Measurements from ENCODE around the gene TIMM22. TPM values are rescaled to one million over a fixed set of nuclear protein-coding genes. Genes with fewer than 3 reads are reported as not detected.
"Not testable (repeated sequence)": the region's sequence is repeated elsewhere in the genome, so short reads cannot be mapped to it uniquely, and the experiment has no call there.

TIMM22 gene
- total and polyA plus RNA-seq, 2 donors (not counting 1 experiment from before 2014, with no cell fraction given), result 4.1 to 9.5 TPM

GRCh38 chr17:973053-973452 is 23.9 kb upstream of the TIMM22 start:
- H2AFZ ChIP-seq (ENCODE audit: insufficient read depth, low read depth, low read length, poor library complexity, severe bottlenecking), result no peak overlapping the region
- no peak for DNase-seq
- Mint-ChIP-seq H3K4me3 (no peak overlapping the region), H3K9me3 (ENCODE audit: insufficient read depth) (no peaks in the 10 kb centered on the region), H3K27ac (no peak overlapping the region), H3K4me1 (peaks cover 5% of the 10 kb centered on the region), H3K27me3 (peaks cover 47% of the 10 kb centered on the region)
- intact Hi-C loops (cut with micrococcal nuclease), result no loop called here
- ChIA-PET CTCF (interaction anchor here (0.6 to 1.3 kb wide), 2 partner anchors 8 to 24 kb away, joined by 3 to 4 read pairs; partner anchors contain the start of gene TIMM22), POLR2A (no interaction called here)
- H3K4me2 ChIP-seq (replicated peaks; ENCODE audit: low read depth, low read length, poor library complexity, severe bottlenecking), result no peak overlapping the region
- H3K9ac ChIP-seq (ENCODE audit: low read length), result no peak overlapping the region
- H3K4me3 ChIP-seq (ENCODE audit: control extremely low read depth in 1 of 5, extremely low read depth in 1 of 5, insufficient read depth in 1 of 5, low read depth in 2 of 5, low read length in 4 of 5), result no peak overlapping the region
- H3K9me3 ChIP-seq (ENCODE audit: control extremely low read depth in 1 of 3, control insufficient read depth in 2 of 3, insufficient read depth in 1 of 3, low read length in 2 of 3), result no peaks in the 10 kb centered on the region
- no peaks in the 10 kb centered on the region for H4K20me1 ChIP-seq (ENCODE audit: control insufficient read depth, insufficient read depth, low read length, poor library complexity, severe bottlenecking)
- WGBS (ENCODE audit: insufficient coverage), result 91% methylated on average over 12 of the region's 12 CpGs
- ATAC-seq (ENCODE audit: low read depth), result no peak
- H3K27me3 ChIP-seq (replicated peaks in 1 of 4; ENCODE audit: control extremely low read depth in 1 of 4, control insufficient read depth in 3 of 4, insufficient read depth in 4 of 4, low read length in 3 of 4), result peaks cover 0 to 25% (median 20%) of the 10 kb centered on the region in 4 experiments
- no peak for TF ChIP-seq EZH2 (IDR thresholded peaks at IDR 0.05; ENCODE audit: borderline replicate concordance, insufficient read depth, low read depth, low read length, poor library complexity, severe bottlenecking)
- TF ChIP-seq, protein P1, sequence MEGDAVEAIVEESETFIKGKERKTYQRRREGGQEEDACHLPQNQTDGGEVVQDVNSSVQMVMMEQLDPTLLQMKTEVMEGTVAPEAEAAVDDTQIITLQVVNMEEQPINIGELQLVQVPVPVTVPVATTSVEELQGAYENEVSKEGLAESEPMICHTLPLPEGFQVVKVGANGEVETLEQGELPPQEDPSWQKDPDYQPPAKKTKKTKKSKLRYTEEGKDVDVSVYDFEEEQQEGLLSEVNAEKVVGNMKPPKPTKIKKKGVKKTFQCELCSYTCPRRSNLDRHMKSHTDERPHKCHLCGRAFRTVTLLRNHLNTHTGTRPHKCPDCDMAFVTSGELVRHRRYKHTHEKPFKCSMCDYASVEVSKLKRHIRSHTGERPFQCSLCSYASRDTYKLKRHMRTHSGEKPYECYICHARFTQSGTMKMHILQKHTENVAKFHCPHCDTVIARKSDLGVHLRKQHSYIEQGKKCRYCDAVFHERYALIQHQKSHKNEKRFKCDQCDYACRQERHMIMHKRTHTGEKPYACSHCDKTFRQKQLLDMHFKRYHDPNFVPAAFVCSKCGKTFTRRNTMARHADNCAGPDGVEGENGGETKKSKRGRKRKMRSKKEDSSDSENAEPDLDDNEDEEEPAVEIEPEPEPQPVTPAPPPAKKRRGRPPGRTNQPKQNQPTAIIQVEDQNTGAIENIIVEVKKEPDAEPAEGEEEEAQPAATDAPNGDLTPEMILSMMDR (IDR thresholded peaks at IDR 0.05), result no peak
- peaks cover under 1 to 3% of the 10 kb centered on the region in 2 donors for H3K4me1 ChIP-seq (ENCODE audit: control insufficient read depth in 2 of 2, insufficient read depth in 2 of 2, low read length in 2 of 2)
- no peaks in the 10 kb centered on the region for H3K79me2 ChIP-seq (ENCODE audit: control insufficient read depth, insufficient read depth, low read length)
- no peaks in the 10 kb centered on the region for H3K36me3 ChIP-seq (replicated peaks in 1 of 2; ENCODE audit: control extremely low read depth in 1 of 2, control insufficient read depth in 1 of 2, extremely low read depth in 1 of 2, insufficient read depth in 2 of 2, low read length in 1 of 2)
- H3K27ac ChIP-seq (ENCODE audit: low read length in 2 of 2), result no peak overlapping the region

DNA sequence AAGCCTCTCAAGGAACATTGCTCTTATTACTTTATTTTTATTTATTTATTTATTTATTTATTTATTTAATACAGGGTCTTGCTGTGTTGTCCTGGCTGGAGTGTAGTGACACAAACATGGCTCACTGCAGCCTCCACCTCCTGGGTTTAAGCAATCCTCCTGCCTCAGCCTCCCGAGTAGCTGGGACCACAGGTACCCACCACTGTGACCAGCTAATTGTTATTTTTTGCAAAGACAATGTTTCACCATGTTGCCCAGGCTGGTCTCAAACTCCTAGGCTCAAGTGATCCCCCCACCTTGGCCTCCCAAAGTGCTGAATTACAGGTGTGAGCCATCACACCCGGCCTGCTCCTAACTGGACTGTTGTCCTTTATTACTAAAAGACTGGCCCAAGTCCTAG is 22.2 kb upstream of the TIMM22 start:
- H3K9ac ChIP-seq (ENCODE audit: low read length); intact Hi-C loops (cut with micrococcal nuclease); CTCF ChIA-PET; H3K27ac ChIP-seq (ENCODE audit: low read length in 2 of 2); POLR2A ChIA-PET; H3K9me3 ChIP-seq (ENCODE audit: control extremely low read depth in 1 of 3, control insufficient read depth in 2 of 3, insufficient read depth in 1 of 3, low read length in 2 of 3); H3K79me2 ChIP-seq (ENCODE audit: control insufficient read depth, insufficient read depth, low read length); H3K9me3 Mint-ChIP-seq (ENCODE audit: insufficient read depth); H3K27ac Mint-ChIP-seq; H3K4me2 ChIP-seq (replicated peaks; ENCODE audit: low read depth, low read length, poor library complexity, severe bottlenecking); H3K4me3 ChIP-seq (ENCODE audit: control extremely low read depth in 1 of 5, extremely low read depth in 1 of 5, insufficient read depth in 1 of 5, low read depth in 2 of 5, low read length in 4 of 5); ATAC-seq (ENCODE audit: low read depth); H3K4me1 Mint-ChIP-seq; H3K4me3 Mint-ChIP-seq; DNase-seq; H4K20me1 ChIP-seq (ENCODE audit: control insufficient read depth, insufficient read depth, low read length, poor library complexity, severe bottlenecking); H3K36me3 ChIP-seq (replicated peaks in 1 of 2; ENCODE audit: control extremely low read depth in 1 of 2, control insufficient read depth in 1 of 2, extremely low read depth in 1 of 2, insufficient read depth in 2 of 2, low read length in 1 of 2); H2AFZ ChIP-seq (ENCODE audit: insufficient read depth, low read depth, low read length, poor library complexity, severe bottlenecking): not testable (repeated sequence)
- peaks cover 43% of the 10 kb centered on the region for H3K27me3 Mint-ChIP-seq
- peaks cover 0 to 33% (median 22%) of the 10 kb centered on the region in 4 experiments for H3K27me3 ChIP-seq (replicated peaks in 1 of 4; ENCODE audit: control extremely low read depth in 1 of 4, control insufficient read depth in 3 of 4, insufficient read depth in 4 of 4, low read length in 3 of 4)
- WGBS (ENCODE audit: insufficient coverage), result 86% methylated on average over 2 of the region's 2 CpGs
- peaks cover 11% of the 10 kb centered on the region in 2 donors for H3K4me1 ChIP-seq (ENCODE audit: control insufficient read depth in 2 of 2, insufficient read depth in 2 of 2, low read length in 2 of 2)
